Neural progenitor cell (in vitro differentiated cells): ENCODE data around the gene ALG6.
A peak's percentile ranks its signal among the peaks of the same experiment; 100 is the strongest.

ENCODE experiments used
- CTCF ChIP-seq: fragments of 200-600 bp; sonication (generic); IDR thresholded peaks from 2 replicates; pipeline ENCODE4 v1.5.1; 2017; ENCODE audit warnings: antibody characterized with exemption, mild to moderate bottlenecking
- EZH2 ChIP-seq: fragments of 200-600 bp; sonication (generic); IDR thresholded peaks from 2 replicates; pipeline ENCODE4 v1.6.1; 2017; ENCODE audit warnings: antibody characterized with exemption, mild to moderate bottlenecking, moderate library complexity
- EZH2phosphoT487 ChIP-seq: fragments of 200-600 bp; sonication (generic); IDR thresholded peaks from 2 replicates; pipeline ENCODE4 v1.6.1; 2017; ENCODE audit warnings: antibody characterized with exemption

DNA sequence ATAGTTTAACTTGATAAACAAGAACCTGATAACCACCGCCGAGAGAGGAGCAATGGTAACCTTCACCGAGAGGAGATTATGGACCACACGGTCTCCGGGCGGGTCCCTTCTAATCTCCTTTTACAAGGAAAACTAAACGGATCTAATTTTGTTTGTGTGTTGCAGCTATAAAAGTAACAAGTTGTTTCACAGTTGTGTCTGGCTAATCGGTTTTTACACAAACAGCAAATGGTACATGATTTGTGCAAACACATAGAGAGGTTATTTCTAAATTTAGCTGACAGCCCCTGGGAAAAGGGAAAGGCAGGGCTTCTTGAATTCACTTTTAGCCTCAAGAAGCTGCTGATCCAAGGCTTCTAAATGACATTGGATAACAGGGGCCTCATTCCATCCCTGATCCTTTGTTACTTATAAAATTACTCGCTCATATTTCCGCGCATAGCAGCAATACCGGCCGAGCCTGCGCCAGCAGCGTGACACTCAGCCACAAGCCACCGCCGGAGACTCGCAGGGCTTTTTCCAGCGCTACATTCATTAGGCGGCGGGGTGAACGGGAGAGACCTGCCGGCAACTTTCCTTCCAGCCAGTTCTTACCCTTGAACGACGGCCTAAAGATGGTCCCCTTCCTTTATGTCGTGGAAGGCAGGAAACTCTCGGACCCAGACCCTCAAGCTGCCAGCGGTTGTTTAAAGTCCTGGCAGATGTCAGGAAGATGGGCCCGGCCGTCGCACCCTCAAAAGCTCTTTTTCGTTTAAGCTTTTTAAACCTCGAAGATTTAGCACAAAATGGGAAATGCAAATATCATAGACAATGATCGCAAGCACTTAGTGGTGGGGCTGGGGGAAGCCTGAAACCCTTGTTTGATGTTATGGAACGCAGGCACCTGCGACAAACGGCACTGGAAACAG is 40.7 kb upstream of the ALG6 start:
- no peak for TF ChIP-seq CTCF
- peak; percentile 88 for TF ChIP-seq EZH2phosphoT487
- peak; percentile 93 for TF ChIP-seq EZH2
